HK-2 (cell line): ENCODE data around the gene ASIC2.

Source experiments
- DNase-seq: peaks from one replicate; pipeline ENCODE4 v3.0.0-alpha.2; 2018; ENCODE audit not compliant: unreplicated experiment

The ASIC2 gene

GRCh38 chr17:33113991-33114370, 179.1 kb downstream of the ASIC2 start:
- no peak for DNase-seq

GRCh38 chr17:33113276-33113990, 179.7 kb downstream of the ASIC2 start:
- DNase-seq: no peak

GRCh38 chr17:33112763-33113162, 180.3 kb downstream of the ASIC2 start:
- DNase-seq: no peak

- no peak for DNase-seq
These were observed 183.6 kb downstream of the ASIC2 start for GRCh38 chr17:33109336-33110072.

- DNase-seq: no peak
These were observed 186.4 kb downstream of the ASIC2 start for GRCh38 chr17:33106525-33107165.

DNA sequence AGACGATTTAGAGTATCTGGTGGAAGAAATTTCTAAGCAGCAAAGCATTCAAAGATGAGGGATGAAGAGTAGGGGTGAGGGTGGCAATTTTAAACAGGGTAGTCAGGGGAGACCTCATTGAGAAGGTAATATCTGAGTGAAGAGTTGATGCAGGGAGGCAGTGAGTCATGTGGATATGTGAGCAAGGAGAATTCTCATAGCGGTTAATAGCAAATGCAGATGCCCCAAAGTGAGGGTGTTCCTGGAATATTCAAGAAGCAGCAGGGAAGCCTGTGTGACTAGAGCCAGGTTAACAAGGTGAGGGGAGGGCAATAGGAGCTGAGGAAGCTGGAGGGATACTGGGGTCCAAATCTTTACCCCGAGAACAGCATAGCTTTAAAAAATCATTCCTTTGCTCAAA, 187.2 kb downstream of the ASIC2 start:
- no peak for DNase-seq

DNA sequence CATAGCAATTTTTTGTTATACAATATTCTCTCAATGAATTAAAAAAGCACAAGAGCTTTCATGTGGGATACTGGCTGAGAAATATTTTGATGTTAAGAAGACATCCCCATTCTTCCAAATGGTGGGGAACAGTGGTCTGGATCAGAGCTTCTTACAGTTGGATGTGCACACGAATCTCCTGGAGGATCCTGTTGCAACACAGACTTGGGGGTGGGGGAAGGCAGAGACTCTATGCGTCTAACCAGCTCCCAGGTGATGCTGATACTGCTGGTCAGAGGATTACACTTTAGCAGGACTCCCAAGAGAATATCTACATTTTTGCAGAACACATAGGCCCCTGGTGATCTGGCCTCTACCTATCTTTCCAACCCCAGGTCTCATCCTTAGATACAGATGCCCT, 193.2 kb downstream of the ASIC2 start:
- DNase-seq: no peak

- no peak for DNase-seq
These were observed 193.8 kb downstream of the ASIC2 start for GRCh38 chr17:33099252-33099651.

GRCh38 chr17:33097411-33097810, 195.7 kb downstream of the ASIC2 start:
- DNase-seq: no peak

- no peak for DNase-seq
These were observed 196.9 kb downstream of the ASIC2 start for GRCh38 chr17:33096161-33096560.

GRCh38 chr17:33091271-33091670, 201.8 kb downstream of the ASIC2 start:
- no peak for DNase-seq

GRCh38 chr17:33090806-33091205, 202.3 kb downstream of the ASIC2 start:
- DNase-seq: no peak

DNA sequence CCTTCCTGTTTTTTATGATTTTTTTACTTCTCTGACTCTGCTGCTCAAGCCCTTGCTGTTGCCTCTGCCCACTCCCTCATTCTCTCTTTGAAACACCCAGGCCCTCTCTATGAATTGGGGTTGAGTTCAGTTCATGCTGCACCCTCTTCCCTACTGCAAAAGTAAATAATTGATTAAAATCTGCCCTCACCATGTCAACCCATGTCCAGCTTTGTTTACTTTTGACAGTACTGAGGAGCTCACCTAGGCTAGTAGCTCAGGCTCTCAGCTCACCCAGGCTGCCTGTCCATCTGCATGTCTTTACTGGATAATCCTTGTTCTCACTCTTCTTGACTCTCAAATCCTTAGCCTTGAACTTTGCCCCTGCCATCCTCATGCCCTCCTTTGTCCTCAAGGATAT, 206.2 kb downstream of the ASIC2 start:
- DNase-seq: no peak

DNA sequence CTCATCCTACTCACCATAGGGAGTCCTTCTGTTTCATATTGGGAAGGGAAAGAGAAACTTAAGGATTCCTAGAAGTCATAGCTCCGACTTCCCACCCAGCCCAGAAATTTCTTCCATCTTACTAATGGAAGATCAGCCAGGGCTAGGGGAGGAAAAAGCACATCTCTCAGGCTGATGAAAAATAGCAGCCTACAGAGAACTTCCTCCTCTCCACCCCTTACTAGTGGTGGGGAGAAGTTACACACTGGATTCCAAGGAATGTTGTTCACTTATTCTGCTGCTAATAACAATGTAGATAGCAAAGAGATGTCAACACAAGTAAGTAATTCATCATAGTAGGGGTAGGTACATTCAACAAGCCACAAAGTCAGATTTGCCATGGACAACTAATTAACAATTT, 207.1 kb downstream of the ASIC2 start:
- DNase-seq: no peak

- no peak for DNase-seq
These were observed 207.8 kb downstream of the ASIC2 start for GRCh38 chr17:33085256-33085655.

DNA sequence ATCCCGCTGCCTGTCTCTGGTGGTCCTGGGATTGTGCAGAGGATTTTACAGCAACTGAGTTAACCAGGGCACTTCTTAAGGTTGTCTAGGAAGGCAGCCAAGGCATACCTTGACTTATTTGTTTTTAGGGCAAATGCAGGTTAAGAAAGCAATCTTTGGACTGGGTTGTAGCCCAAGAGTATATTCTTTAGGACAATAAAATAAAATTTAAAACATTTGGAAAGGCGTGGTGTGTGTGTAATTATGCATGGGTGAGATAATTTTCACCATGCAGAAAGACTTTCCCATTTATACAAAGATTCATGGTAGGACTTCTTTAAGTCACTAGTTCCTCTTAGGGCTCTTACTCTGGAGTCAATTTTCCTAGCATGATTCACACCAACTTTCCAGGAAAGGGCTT, 208.3 kb downstream of the ASIC2 start:
- DNase-seq: no peak

GRCh38 chr17:33082529-33083173, 210.4 kb downstream of the ASIC2 start:
- no peak for DNase-seq

- no peak for DNase-seq
These were observed 213.0 kb downstream of the ASIC2 start for GRCh38 chr17:33080091-33080490.

DNA sequence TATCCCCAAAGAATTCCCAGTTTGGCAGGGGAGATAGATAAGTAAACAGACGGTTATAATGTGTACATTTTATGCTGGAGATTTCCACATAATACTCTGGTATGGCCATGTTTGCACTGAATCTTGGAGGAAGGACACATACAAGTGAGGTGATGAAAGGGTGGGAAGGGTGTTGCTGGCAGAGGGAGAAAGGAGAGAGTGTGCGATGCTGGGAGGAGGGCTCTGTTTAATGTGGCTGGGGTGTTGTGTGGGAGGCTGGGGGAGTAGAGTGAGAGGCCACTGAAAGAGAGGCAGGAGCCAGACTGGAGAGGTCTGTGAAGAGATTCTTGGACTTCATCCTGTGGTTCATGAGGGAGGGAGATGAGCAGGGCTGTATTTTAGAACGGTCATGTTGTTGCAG, 213.9 kb downstream of the ASIC2 start:
- no peak for DNase-seq

GRCh38 chr17:33076979-33077378, 216.1 kb downstream of the ASIC2 start:
- DNase-seq: no peak

- no peak for DNase-seq
These were observed 219.7 kb downstream of the ASIC2 start for GRCh38 chr17:33073416-33073815.

DNA sequence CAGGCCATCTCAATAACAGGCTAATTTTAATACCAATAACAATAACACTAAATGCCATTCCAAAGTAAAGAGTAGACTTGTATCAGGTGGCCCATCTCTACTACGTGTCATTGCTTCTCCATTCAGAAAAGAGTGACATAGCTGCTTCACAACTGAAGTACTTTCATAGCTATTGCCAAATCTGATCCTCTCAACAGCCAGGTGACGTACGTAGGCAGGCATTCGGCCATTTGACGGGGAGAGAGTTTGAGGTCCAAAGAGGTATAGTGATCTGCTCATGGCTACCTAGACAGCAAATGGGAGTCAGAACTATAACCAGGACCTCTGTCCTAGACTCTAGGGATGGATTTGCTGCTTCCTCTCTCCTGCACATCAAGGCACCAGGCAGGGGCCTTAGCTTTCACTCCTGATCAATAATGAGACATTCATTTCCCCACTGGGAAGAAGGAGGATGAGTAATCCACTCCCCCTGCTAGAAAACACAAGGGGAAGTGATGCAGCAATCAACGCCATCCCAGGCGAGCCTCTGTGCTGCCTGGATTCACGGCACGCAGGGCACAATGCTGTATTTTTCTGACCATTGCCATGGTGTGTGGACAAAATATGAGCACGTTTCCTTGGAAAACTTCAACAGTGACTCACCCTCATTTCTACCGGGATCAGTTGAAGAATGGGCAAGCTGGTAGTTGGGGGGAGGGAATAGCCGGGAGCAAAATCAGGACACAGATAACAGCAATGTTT, 220.5 kb downstream of the ASIC2 start:
- DNase-seq: no peak
